Osteoblast (primary cell): ENCODE measurements around the gene GLT1D1. TPM values are rescaled to one million over a fixed set of nuclear protein-coding genes. Genes with fewer than 3 reads are reported as not detected.

Experiments used
- DNase-seq: peaks from one replicate; pipeline ENCODE4 v3.0.0; 2011; ENCODE audit warnings: low spot score, mixed read lengths; ENCODE audit not compliant: insufficient read length; ENCODE audit errors: missing footprints
- H2AFZ ChIP-seq: 2 replicates; pipeline ENCODE4 v1.6.0; 2011; ENCODE audit warnings: mild to moderate bottlenecking, low read length
- H3K27ac ChIP-seq: 2 replicates; pipeline ENCODE4 v1.5.1; 2011; ENCODE audit warnings: mild to moderate bottlenecking, low read depth, low read length, moderate library complexity
- H3K27me3 ChIP-seq: 2 replicates; pipeline ENCODE4 v1.6.0; 2012; ENCODE audit warnings: mild to moderate bottlenecking, control low read depth, inconsistent platforms, low read length, moderate library complexity; ENCODE audit not compliant: insufficient read depth
- H3K36me3 ChIP-seq: 2 replicates; pipeline ENCODE4 v1.5.1; 2011; ENCODE audit warnings: mild to moderate bottlenecking, low read length, control low read depth, moderate library complexity; ENCODE audit not compliant: insufficient read depth
- H3K4me1 ChIP-seq: 2 replicates; pipeline ENCODE4 v1.5.1; 2011; ENCODE audit warnings: mild to moderate bottlenecking, low read length, control low read depth, moderate library complexity; ENCODE audit not compliant: insufficient read depth
- H3K4me2 ChIP-seq: 2 replicates; pipeline ENCODE4 v1.6.0; 2011; ENCODE audit warnings: mild to moderate bottlenecking, low read length; ENCODE audit not compliant: insufficient read depth
- H3K4me3 ChIP-seq: fragments of 200-600 bp; sonication (generic); 3 replicates; pipeline ENCODE4 v1.5.1; 2012; ENCODE audit warnings: mild to moderate bottlenecking, low read length, inconsistent platforms; ENCODE audit not compliant: insufficient read depth
- H3K79me2 ChIP-seq: 2 replicates; pipeline ENCODE4 v1.6.0; 2012; ENCODE audit warnings: mild to moderate bottlenecking, low read length, control low read depth, inconsistent platforms; ENCODE audit not compliant: insufficient read depth
- H3K9me3 ChIP-seq: 2 replicates; pipeline ENCODE4 v1.5.1; 2011; ENCODE audit warnings: low read depth, low read length, control low read depth
- H4K20me1 ChIP-seq: 2 replicates; pipeline ENCODE4 v1.6.0; 2012; ENCODE audit warnings: mild to moderate bottlenecking, low read length, control low read depth; ENCODE audit not compliant: insufficient read depth
- CTCF ChIP-seq: IDR thresholded peaks from 2 replicates; pipeline ENCODE4 v1.5.1; 2011; ENCODE audit warnings: mild to moderate bottlenecking, low read depth, low read length, moderate library complexity; ENCODE audit errors: extremely low read depth
- total RNA-seq: library from RNA; depleted of rRNA; stranded (reverse); fragments of >200 nt; gene quantifications from 2 replicates; pipeline ENCODE4 v1.2.3, GENCODE V29; 2012

Gene GLT1D1
- total RNA-seq, 1 donor = not detected

- Histone ChIP-seq H3K27ac (no peak overlapping the region), H3K4me1 (no peaks in the 10 kb centered on the region), H3K79me2 (no peaks in the 10 kb centered on the region), H3K9me3 (no peaks in the 10 kb centered on the region), H2AFZ (no peak overlapping the region), H3K4me2 (no peak overlapping the region), H3K36me3 (no peaks in the 10 kb centered on the region), H3K4me3 (no peak overlapping the region), H3K27me3 (no peaks in the 10 kb centered on the region), H4K20me1 (no peaks in the 10 kb centered on the region)
- DNase-seq = no peak
- no peak for TF ChIP-seq CTCF
These were observed 87.7 kb downstream of the GLT1D1 start for GRCh38 chr12:128940974-128941373.

GRCh38 chr12:128942960-128943477, 89.7 kb downstream of the GLT1D1 start:
- no peak overlapping the region for H3K27ac ChIP-seq
- H3K9me3 ChIP-seq = peaks cover 2% of the 10 kb centered on the region
- no peak overlapping the region for H3K4me2 ChIP-seq
- H3K36me3 ChIP-seq = no peaks in the 10 kb centered on the region
- H3K27me3 ChIP-seq = no peaks in the 10 kb centered on the region
- H2AFZ ChIP-seq = no peak overlapping the region
- no peak for TF ChIP-seq CTCF
- H3K4me3 ChIP-seq = no peak overlapping the region
- no peaks in the 10 kb centered on the region for H3K4me1 ChIP-seq
- H4K20me1 ChIP-seq = no peaks in the 10 kb centered on the region
- no peak for DNase-seq
- no peaks in the 10 kb centered on the region for H3K79me2 ChIP-seq

DNA sequence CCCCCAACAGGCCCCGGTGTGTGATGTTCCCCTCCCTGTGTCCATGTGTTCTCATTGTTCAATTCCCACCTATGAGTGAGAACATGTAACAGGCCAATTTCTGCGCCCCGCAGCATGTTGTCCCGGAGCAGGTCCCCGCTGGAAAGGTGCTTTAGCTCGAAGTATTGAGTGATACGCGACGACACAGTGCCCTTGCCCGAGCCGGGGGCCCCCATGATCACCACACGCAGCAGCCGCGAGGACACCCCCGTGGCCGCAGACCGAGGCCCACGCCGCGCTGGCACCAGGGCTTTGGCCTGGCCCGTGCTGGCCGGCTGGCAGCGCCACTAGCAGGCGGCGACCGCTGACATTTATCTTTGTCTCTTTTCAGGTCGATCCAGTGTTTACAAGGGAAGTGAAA, 91.7 kb downstream of the GLT1D1 start:
- no peak overlapping the region for H3K4me3 ChIP-seq
- peaks cover 2% of the 10 kb centered on the region for H3K9me3 ChIP-seq
- no peak overlapping the region for H3K4me2 ChIP-seq
- H4K20me1 ChIP-seq = no peaks in the 10 kb centered on the region
- no peaks in the 10 kb centered on the region for H3K27me3 ChIP-seq
- TF ChIP-seq CTCF = no peak
- no peak overlapping the region for H2AFZ ChIP-seq
- no peaks in the 10 kb centered on the region for H3K36me3 ChIP-seq
- H3K27ac ChIP-seq = no peak overlapping the region
- H3K79me2 ChIP-seq = no peaks in the 10 kb centered on the region
- no peak for DNase-seq
- no peaks in the 10 kb centered on the region for H3K4me1 ChIP-seq

DNA sequence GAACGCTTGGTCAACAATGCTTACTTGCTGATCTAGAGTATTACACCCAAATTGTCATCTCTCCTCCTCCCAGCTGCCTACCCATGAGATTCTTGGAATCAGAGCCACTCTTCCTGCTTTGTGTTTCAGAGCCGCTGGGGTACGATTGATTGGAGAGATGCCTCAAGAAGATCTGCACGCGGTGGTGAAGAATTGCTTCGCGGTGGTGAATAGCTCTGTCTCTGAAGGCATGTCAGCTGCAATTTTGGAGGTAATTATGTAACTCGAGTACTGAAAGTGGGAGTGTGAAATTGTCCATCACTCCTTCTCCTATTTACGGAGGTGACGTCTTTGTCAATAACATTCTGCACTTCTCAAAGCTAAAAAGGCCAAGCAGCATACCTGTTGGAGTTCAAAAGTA, 93.9 kb downstream of the GLT1D1 start:
- H3K79me2 ChIP-seq = no peaks in the 10 kb centered on the region
- DNase-seq = no peak

More for the DNA sequence above, 93.9 kb downstream of the GLT1D1 start:
- Histone ChIP-seq H3K9me3 (peaks cover 2% of the 10 kb centered on the region), H3K27ac (no peak overlapping the region), H3K27me3 (no peaks in the 10 kb centered on the region), H3K4me3 (no peak overlapping the region), H2AFZ (no peak overlapping the region), H3K36me3 (no peaks in the 10 kb centered on the region), H4K20me1 (no peaks in the 10 kb centered on the region), H3K4me1 (no peaks in the 10 kb centered on the region), H3K4me2 (no peak overlapping the region)
- no peak for TF ChIP-seq CTCF
